Duodenal mucosa (tissue), 2 donors: ENCODE measurements around the gene PCP2.

ENCODE experiments used
- H3K27ac ChIP-seq: one replicate; pipeline ENCODE4 v1.7.0; 2013; ENCODE audit warnings: low read depth, low read length
- H3K27me3 ChIP-seq, 2 donors: one replicate each; pipeline ENCODE4 v1.7.0; 2013; ENCODE audit warnings: low read length in 2 of 2, control low read depth in 1 of 2; ENCODE audit not compliant: insufficient read depth in 2 of 2, control insufficient read depth in 1 of 2
- H3K36me3 ChIP-seq, 2 donors: one replicate each; pipeline ENCODE4 v1.7.0; 2013; ENCODE audit warnings: low read length in 2 of 2, control low read depth in 1 of 2; ENCODE audit not compliant: insufficient read depth in 2 of 2, control insufficient read depth in 1 of 2
- H3K4me1 ChIP-seq, 2 donors: one replicate each; pipeline ENCODE4 v1.7.0; 2013; ENCODE audit warnings: low read length in 2 of 2, control low read depth in 1 of 2; ENCODE audit not compliant: insufficient read depth in 2 of 2, control insufficient read depth in 1 of 2
- H3K4me3 ChIP-seq, 2 donors: one replicate each; pipeline ENCODE4 v1.7.0; 2013; ENCODE audit warnings: low read length in 2 of 2, low read depth in 1 of 2
- H3K9ac ChIP-seq, 2 donors: one replicate each; pipeline ENCODE4 v1.7.0; 2013; ENCODE audit warnings: low read length in 2 of 2, low read depth in 1 of 2
- H3K9me3 ChIP-seq, 2 donors: one replicate each; pipeline ENCODE4 v1.7.0; 2013; ENCODE audit warnings: low read length in 2 of 2, control low read depth in 1 of 2; ENCODE audit not compliant: control insufficient read depth in 1 of 2

Gene PCP2

GRCh38 chr19:7676376-7676775 lies 42.9 kb upstream of the PCP2 start:
- Histone ChIP-seq H3K27me3 (peaks cover 8 to 23% of the 10 kb centered on the region in 2 donors), H3K4me1 (peaks cover 6 to 21% of the 10 kb centered on the region in 2 donors)

DNA sequence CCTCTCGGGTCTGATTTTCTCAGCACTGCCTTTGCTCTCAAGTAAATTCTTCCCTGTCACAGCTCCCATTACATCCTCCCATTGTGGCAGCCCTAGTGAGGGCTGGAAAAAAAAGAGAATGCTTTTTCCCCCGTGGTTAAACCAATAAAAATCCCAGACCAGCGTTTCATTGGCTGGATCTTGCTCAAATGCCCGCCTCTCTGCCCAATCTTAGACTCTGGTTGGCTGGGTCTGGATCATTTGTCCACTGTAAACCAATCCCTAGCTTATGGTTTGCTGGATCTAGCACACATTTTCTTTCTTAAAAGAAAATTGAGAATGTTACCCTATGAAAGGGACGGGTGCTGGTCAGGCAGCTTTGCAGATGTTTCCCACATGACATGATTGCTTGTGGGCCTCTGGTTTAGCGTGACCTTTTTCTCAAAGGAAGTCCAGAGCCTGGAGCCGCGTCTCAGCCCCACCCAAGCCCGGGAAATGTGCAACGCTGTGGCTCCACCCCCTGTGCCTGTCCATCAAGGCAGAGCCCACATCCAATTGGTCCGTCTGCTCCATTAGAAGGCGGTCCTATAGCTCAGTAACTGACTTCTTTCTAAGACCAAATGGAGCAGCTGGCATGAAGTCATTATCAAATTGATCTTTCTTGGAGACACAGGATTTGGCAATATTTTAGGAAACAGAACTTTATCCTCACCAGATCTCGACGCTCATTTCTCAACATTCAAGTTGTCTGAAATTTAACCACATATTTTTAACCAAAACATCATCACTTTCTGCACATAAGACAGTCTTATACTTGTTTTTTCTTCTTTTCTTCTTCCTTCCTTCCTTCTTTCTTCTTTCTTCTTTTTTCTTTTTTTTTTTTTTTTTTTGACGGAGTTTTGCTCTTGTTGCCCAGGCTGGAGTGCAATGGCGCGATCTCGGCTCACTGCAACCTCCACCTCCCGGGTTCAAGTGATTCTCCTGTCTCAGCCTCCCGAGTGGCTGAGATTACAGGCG lies 40.8 kb upstream of the PCP2 start:
- peaks cover 0 to 2% of the 10 kb centered on the region in 2 donors for H3K9me3 ChIP-seq
- no peak overlapping the region for H3K9ac ChIP-seq
- no peak overlapping the region for H3K4me3 ChIP-seq
- H3K27me3 ChIP-seq: peaks cover 8 to 28% of the 10 kb centered on the region in 2 donors
- H3K36me3 ChIP-seq: no peaks in the 10 kb centered on the region
- H3K4me1 ChIP-seq: peaks cover 2 to 6% of the 10 kb centered on the region in 2 donors
- H3K27ac ChIP-seq: no peak overlapping the region

More at GRCh38 chr19:7676376-7676775, 42.9 kb upstream of the PCP2 start:
- H3K4me3 ChIP-seq: no peak overlapping the region
- H3K36me3 ChIP-seq: no peaks in the 10 kb centered on the region
- no peak overlapping the region for H3K27ac ChIP-seq
- H3K9me3 ChIP-seq: peaks cover 0 to 2% of the 10 kb centered on the region in 2 donors
- H3K9ac ChIP-seq: no peak overlapping the region

- H3K27me3 ChIP-seq: peaks cover 3 to 20% of the 10 kb centered on the region in 2 donors
Observed at GRCh38 chr19:7672522-7672921, 39.0 kb upstream of the PCP2 start.

DNA sequence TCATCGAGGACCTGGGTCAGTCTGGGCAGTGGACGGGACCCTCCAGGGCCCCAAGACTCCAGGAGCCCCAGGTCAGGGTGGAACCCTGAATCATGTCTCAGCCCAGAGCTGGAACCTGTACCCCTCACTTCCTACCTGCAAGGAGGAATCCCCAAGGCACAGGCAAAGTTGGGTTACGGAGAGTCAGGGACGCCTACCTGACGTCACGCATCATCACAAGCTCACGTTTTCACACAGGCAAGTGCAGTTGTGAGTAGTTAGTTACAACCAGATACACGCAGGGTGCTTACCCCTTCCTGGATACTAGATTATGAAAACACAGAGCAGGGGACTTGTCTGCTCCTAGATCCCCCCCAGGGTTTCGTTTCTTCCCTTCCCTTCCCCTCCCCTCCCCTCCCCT lies 37.3 kb upstream of the PCP2 start:
- no peaks in the 10 kb centered on the region for H3K4me1 ChIP-seq
- peaks cover 0 to 2% of the 10 kb centered on the region in 2 donors for H3K9me3 ChIP-seq
- no peaks in the 10 kb centered on the region for H3K36me3 ChIP-seq
- H3K27ac ChIP-seq: no peak overlapping the region
- peaks cover 1 to 19% of the 10 kb centered on the region in 2 donors for H3K27me3 ChIP-seq
- H3K9ac ChIP-seq: no peak overlapping the region
- H3K4me3 ChIP-seq: no peak overlapping the region

More at GRCh38 chr19:7672522-7672921, 39.0 kb upstream of the PCP2 start:
- Histone ChIP-seq H3K9me3 (peaks cover 0 to 2% of the 10 kb centered on the region in 2 donors), H3K4me3 (no peak overlapping the region), H3K9ac (no peak overlapping the region), H3K27ac (no peak overlapping the region), H3K4me1 (peaks cover 0 to 4% of the 10 kb centered on the region in 2 donors), H3K36me3 (no peaks in the 10 kb centered on the region)

DNA sequence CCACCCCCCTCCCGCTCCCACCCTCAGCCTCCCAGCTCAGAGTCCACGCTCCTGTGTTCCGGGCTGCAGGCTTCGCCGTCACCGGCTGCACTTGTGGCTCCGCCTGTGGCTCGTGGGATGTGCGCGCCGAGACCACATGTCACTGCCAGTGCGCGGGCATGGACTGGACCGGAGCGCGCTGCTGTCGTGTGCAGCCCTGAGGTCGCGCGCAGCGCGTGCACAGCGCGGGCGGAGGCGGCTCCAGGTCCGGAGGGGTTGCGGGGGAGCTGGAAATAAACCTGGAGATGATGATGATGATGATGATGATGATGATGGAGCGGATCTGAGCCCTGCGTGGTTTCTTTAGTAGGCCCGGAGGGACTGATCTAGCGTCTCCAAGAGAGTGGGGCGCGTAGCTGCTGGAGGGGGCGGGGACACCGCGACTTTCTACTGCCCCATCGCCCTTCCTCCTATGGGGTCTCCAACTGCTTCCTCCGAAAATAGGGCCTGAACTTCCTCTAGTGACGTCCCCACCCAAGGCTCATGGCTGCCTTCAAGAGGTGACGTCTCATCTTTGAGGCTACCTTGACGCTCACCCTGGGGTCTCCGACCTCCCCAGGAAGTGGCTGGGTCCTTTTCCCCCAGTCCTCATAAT lies 36.7 kb upstream of the PCP2 start:
- peaks cover 0 to 2% of the 10 kb centered on the region in 2 donors for H3K9me3 ChIP-seq
- H3K4me3 ChIP-seq: no peak overlapping the region
- H3K9ac ChIP-seq: no peak overlapping the region
- H3K4me1 ChIP-seq: no peaks in the 10 kb centered on the region
- H3K36me3 ChIP-seq: no peaks in the 10 kb centered on the region
- no peak overlapping the region for H3K27ac ChIP-seq
- H3K27me3 ChIP-seq: peaks cover 0 to 19% of the 10 kb centered on the region in 2 donors

GRCh38 chr19:7669641-7670040 lies 36.1 kb upstream of the PCP2 start:
- Histone ChIP-seq H3K9ac (no peak overlapping the region), H3K36me3 (no peaks in the 10 kb centered on the region), H3K27ac (no peak overlapping the region), H3K4me3 (no peak overlapping the region), H3K9me3 (peaks cover 0 to 2% of the 10 kb centered on the region in 2 donors), H3K27me3 (peaks cover 0 to 19% of the 10 kb centered on the region in 2 donors), H3K4me1 (no peaks in the 10 kb centered on the region)

DNA sequence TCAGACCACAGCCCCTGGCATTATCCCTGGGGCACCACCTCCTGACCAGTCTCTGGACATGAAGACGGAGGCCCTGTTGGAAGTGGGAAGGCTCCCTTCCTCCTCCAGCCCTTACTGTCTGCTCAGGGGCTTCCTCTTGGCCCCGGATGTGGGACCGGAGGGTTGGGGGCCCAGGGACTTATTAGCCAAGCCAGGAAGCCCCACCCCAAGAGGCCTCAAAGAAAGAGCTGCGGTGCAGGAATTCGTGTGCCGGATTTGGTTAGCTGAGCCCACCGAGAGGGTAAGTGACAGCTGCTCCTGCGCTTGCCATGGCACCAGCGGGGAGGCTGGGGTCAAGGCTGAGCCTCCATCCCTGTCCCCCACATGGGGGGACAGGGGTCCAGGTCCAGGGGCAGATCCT lies 35.3 kb upstream of the PCP2 start, which contains the start of gene RETN:
RETN (plus strand) TSS at position 208 of the 400 bp plus-strand sequence. CDS start 278 bp downstream, outside the sequence.
- Histone ChIP-seq H3K9ac (no peak within 1 kb of the TSS), H3K4me1 (no peaks in the 10 kb centered on the region), H3K36me3 (no peaks in the 10 kb centered on the region), H3K27me3 (peaks cover 0 to 19% of the 10 kb centered on the region in 2 donors), H3K27ac (no peak within 1 kb of the TSS), H3K4me3 (no peak within 1 kb of the TSS), H3K9me3 (peaks cover 0 to 1% of the 10 kb centered on the region in 2 donors)

DNA sequence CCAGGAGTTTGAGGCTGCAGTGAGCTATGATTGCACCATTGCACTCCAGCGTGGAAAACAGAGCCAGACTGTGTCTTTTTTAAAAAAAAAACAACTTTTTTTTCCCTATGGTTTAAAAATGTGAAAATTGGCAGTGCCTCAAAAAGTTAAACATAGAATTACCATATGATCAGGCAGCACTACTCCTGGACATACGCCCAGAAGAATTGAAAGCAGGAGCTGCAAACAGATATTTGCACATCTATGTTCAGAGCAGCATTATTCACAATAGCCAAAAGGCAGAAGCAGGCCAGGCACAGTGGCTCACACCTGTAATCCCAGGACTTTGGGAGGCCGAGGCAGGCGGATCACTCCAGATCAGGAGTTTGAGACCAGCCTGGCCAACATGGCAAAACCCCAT lies 31.6 kb upstream of the PCP2 start:
- Histone ChIP-seq H3K36me3 (no peaks in the 10 kb centered on the region), H3K9me3 (no peaks in the 10 kb centered on the region), H3K27ac (no peak overlapping the region), H3K4me1 (no peaks in the 10 kb centered on the region), H3K27me3 (peaks cover 0 to 5% of the 10 kb centered on the region in 2 donors), H3K4me3 (no peak overlapping the region), H3K9ac (no peak overlapping the region)

DNA sequence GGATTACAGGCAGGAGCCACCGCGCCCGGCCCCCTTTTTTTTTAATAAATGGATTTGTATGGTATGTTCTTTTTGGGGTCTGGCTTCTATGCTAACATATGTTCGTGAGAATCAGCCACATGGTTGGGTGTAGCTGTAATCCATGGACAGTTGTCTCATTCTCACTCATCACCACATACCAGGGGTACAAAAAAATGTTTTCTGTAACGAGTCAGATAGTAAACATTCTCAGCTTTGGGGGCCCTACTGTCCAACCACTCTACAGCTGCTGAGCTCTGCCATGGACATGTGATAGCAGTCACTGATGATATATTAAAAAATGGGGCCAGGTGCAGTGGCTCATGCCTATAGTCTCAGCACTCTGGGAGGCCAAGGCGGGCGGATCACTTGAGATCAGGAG lies 30.2 kb upstream of the PCP2 start:
- no peak overlapping the region for H3K4me3 ChIP-seq
- H3K4me1 ChIP-seq: no peaks in the 10 kb centered on the region
- no peaks in the 10 kb centered on the region for H3K9me3 ChIP-seq
- no peak overlapping the region for H3K9ac ChIP-seq
- no peak overlapping the region for H3K27ac ChIP-seq
- H3K27me3 ChIP-seq: no peaks in the 10 kb centered on the region
- no peaks in the 10 kb centered on the region for H3K36me3 ChIP-seq

- H3K27me3 ChIP-seq: no peaks in the 10 kb centered on the region
Observed at GRCh38 chr19:7662657-7663056, 29.1 kb upstream of the PCP2 start.

More at GRCh38 chr19:7662657-7663056, 29.1 kb upstream of the PCP2 start:
- Histone ChIP-seq H3K9ac (no peak overlapping the region), H3K27ac (no peak overlapping the region), H3K36me3 (no peaks in the 10 kb centered on the region), H3K4me1 (no peaks in the 10 kb centered on the region), H3K9me3 (no peaks in the 10 kb centered on the region), H3K4me3 (no peak overlapping the region)
